Tibial nerve (tissue), 3 donors: ENCODE measurements around the gene GALR2.
A peak's percentile ranks its signal among the peaks of the same experiment; 100 is the strongest.

ENCODE experiments used
- CTCF ChIP-seq, 5 experiments: fragments of 200-600 bp in 3 of 5; fragments of 450-650 bp in 2 of 5; sonication (generic) in 3 of 5; IDR thresholded peaks; one replicate each; pipeline ENCODE4 v1.5.1; 2016 to 2019; ENCODE audit warnings: antibody characterized with exemption in 5 of 5, mild to moderate bottlenecking in 3 of 5, moderate library complexity in 2 of 5
- POLR2A ChIP-seq, 2 donors: fragments of 450-650 bp; IDR thresholded peaks; one replicate each; pipeline ENCODE4 v1.6.1; 2017; ENCODE audit warnings: antibody characterized with exemption in 2 of 2, mild to moderate bottlenecking in 2 of 2, moderate library complexity in 2 of 2

- TF ChIP-seq POLR2A (IDR thresholded peaks at IDR 0.05): peak; percentile 38 to 64
- TF ChIP-seq CTCF (IDR thresholded peaks at IDR 0.05): peak in 1 of 5 experiments; percentile 33
Observed at GRCh38 chr17:76072148-76072858, 2.3 kb upstream of the GALR2 start, which contains the start of gene SRP68.
